ENCODE results near the gene TUBGCP3. TPM values are rescaled to one million over a fixed set of nuclear protein-coding genes. Genes with fewer than 3 reads are reported as not detected.

The TUBGCP3 gene
- total RNA-seq, 2 donors from 2014 or later: 24.9 to 39.4 TPM

DNA sequence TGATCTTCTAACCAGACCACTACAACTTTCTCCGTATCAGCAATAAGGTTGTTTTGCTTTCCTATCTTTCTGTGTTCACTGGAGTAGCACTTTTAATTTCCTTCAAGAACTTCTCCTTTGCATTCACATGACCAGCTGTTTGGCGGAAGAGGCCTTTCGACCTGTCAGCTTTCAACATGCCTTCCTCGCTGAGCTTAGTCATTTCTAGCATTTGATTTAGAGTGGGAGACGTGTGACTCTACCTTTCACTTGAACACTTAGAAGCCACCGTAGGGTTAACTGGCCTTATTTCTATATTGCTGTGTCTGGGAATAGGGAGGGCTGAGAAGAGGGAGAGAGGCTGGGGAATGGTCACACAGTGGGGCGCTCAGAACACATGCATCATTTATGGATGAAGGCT is 104.7 kb downstream of the TUBGCP3 start:
- H3K4me1 ChIP-seq: no peaks in the 10 kb centered on the region
- no peak overlapping the region for H3K4me3 ChIP-seq
- DNase-seq: no peak
- H3K27ac ChIP-seq: no peak overlapping the region
- intact Hi-C loops (cut with DNase I): no loop called here
- H3K9me3 ChIP-seq: no peaks in the 10 kb centered on the region
- no peak overlapping the region for H3K9ac ChIP-seq (ENCODE audit: low read depth in 2 of 2, low read length in 2 of 2)
- H3K36me3 ChIP-seq: no peaks in the 10 kb centered on the region
- TF ChIP-seq, protein P1, sequence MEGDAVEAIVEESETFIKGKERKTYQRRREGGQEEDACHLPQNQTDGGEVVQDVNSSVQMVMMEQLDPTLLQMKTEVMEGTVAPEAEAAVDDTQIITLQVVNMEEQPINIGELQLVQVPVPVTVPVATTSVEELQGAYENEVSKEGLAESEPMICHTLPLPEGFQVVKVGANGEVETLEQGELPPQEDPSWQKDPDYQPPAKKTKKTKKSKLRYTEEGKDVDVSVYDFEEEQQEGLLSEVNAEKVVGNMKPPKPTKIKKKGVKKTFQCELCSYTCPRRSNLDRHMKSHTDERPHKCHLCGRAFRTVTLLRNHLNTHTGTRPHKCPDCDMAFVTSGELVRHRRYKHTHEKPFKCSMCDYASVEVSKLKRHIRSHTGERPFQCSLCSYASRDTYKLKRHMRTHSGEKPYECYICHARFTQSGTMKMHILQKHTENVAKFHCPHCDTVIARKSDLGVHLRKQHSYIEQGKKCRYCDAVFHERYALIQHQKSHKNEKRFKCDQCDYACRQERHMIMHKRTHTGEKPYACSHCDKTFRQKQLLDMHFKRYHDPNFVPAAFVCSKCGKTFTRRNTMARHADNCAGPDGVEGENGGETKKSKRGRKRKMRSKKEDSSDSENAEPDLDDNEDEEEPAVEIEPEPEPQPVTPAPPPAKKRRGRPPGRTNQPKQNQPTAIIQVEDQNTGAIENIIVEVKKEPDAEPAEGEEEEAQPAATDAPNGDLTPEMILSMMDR (IDR thresholded peaks at IDR 0.05): no peak
- H3K27me3 ChIP-seq: no peaks in the 10 kb centered on the region

DNA sequence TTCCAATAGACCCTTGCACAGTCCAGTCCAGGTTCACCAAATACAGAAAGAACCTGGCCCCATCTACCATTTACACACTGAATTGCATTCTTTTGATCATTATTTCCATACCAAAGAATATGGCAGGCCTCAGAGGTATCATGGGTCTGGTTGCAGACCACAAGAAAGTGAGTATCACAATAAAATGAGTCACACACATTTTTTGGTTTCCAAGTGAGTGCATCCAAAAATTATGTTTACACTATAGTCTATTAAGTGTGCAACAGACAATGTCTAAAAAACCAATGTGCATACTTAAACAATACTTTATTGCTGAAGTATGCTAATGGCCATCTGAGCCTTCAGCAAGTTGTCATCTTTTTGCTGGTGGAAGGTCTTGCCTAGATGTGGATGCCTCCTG is 106.5 kb downstream of the TUBGCP3 start:
- Histone ChIP-seq H3K27me3 (no peaks in the 10 kb centered on the region), H3K9ac (ENCODE audit: low read depth in 2 of 2, low read length in 2 of 2) (no peak overlapping the region), H3K4me3 (no peak overlapping the region), H3K36me3 (no peaks in the 10 kb centered on the region), H3K27ac (no peak overlapping the region), H3K4me1 (no peaks in the 10 kb centered on the region), H3K9me3 (no peaks in the 10 kb centered on the region)
- DNase-seq: no peak
- intact Hi-C loops (cut with DNase I): no loop called here
- TF ChIP-seq, protein P1 (IDR thresholded peaks at IDR 0.05): no peak

DNA sequence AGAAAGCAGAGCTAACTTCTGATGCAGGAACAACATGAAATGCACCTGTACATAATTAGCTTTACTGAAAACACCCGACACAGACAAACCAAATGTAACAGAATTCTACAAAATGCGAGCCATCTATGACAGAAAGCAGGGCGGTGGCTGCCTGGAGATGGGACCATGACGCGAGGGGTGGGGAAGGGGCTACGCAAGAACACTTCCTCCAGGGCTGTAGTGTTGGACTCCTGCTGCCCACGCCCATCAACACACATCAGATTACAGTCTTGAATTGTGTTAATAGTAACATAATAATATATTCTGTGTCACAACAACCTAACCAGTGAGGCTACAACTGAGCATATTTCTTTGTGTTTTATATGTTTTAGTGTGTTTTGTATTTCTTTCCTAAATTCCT is 108.6 kb downstream of the TUBGCP3 start:
- Histone ChIP-seq H3K4me1 (no peaks in the 10 kb centered on the region), H3K9ac (ENCODE audit: low read depth in 2 of 2, low read length in 2 of 2) (no peak overlapping the region), H3K27me3 (no peaks in the 10 kb centered on the region), H3K4me3 (no peak overlapping the region), H3K9me3 (no peaks in the 10 kb centered on the region), H3K36me3 (no peaks in the 10 kb centered on the region), H3K27ac (no peak overlapping the region)
- intact Hi-C loops (cut with DNase I): no loop called here
- no peak for DNase-seq
- TF ChIP-seq, protein P1 (IDR thresholded peaks at IDR 0.05): no peak

DNA sequence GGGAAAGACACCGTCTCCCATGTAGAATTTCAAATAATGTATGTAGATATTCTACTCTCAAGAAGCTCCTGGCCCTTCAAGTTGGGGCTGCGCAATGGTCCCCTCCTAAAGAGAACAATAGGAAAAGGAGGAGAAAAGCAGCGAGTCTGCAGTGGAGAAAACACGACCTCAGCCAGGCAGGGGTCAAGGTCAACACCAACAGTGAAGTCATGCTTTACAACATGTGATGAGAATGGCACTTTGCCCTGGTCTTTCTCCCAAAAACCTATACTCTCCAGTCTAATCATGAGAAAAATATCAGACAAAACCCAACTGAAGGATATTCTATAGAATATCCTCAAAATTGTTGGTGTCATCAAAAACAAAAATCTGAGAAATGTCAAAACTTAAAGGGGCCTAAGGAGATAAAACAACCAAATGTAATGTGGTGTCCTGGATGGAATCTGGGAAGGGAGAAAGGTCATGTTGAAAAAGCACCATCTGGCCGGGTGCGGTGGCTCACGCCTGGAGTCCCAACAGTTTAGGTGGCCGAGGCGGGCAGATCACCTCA is 110.8 kb downstream of the TUBGCP3 start:
- H3K36me3 ChIP-seq: no peaks in the 10 kb centered on the region
- no peak for DNase-seq
- no peaks in the 10 kb centered on the region for H3K9me3 ChIP-seq
- intact Hi-C loops (cut with DNase I): no loop called here
- H3K4me3 ChIP-seq: no peak overlapping the region
- no peak overlapping the region for H3K9ac ChIP-seq (ENCODE audit: low read depth in 2 of 2, low read length in 2 of 2)
- H3K27ac ChIP-seq: no peak overlapping the region
- H3K4me1 ChIP-seq: no peaks in the 10 kb centered on the region
- no peaks in the 10 kb centered on the region for H3K27me3 ChIP-seq
- TF ChIP-seq, protein P1 (IDR thresholded peaks at IDR 0.05): no peak

DNA sequence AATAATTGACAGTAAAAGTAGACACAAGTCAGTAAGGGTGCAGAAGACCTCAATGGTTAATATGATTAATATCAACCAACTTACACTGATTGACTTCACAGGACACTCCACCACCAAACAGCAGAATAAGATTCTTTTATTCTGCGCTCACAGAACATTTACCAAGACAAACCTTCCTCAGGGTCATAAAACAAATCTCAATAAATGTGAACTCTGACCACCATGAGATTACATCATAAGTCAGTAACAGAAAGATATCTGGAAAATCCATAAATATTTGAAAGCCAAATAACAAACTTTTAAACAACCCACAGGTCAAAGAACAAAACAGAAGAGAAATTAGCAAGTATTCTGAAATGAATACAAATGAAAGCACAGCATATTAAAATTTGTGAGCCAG is 112.1 kb downstream of the TUBGCP3 start:
- H3K27me3 ChIP-seq: no peaks in the 10 kb centered on the region
- H3K36me3 ChIP-seq: no peaks in the 10 kb centered on the region
- no peaks in the 10 kb centered on the region for H3K9me3 ChIP-seq
- intact Hi-C loops (cut with DNase I): no loop called here
- DNase-seq: no peak
- H3K27ac ChIP-seq: no peak overlapping the region
- no peaks in the 10 kb centered on the region for H3K4me1 ChIP-seq
- no peak overlapping the region for H3K4me3 ChIP-seq
- H3K9ac ChIP-seq (ENCODE audit: low read depth in 2 of 2, low read length in 2 of 2): no peak overlapping the region
- TF ChIP-seq, protein P1 (IDR thresholded peaks at IDR 0.05): no peak

Data from colonic mucosa (tissue), 4 donors.